Prostate gland (tissue), 2 donors: ENCODE measurements around the gene GPRC5D.

Source experiments
- CTCF ChIP-seq, 4 experiments: fragments of 200-600 bp in 2 of 4; fragments of 450-650 bp in 2 of 4; sonication (generic) in 2 of 4; IDR thresholded peaks; 1 replicate in 3 of 4; 2 replicates in 1 of 4; pipeline ENCODE4 v1.5.1; 2016 to 2019; ENCODE audit warnings: antibody characterized with exemption in 4 of 4, mild to moderate bottlenecking in 2 of 4, moderate library complexity in 2 of 4
- POLR2AphosphoS5 ChIP-seq: sonication (generic); formaldehyde crosslinking; IDR thresholded peaks from one replicate; pipeline ENCODE4 v1.6.1; 2017; ENCODE audit warnings: antibody characterized with exemption

- TF ChIP-seq CTCF (IDR thresholded peaks at IDR 0.05) (no peak), POLR2AphosphoS5 (no peak)
These were observed 4.1 kb downstream of the GPRC5D start for GRCh38 chr12:12947902-12948301.
